HG02571 (cell line): ENCODE results near the gene IDH3A.

Experiments used
- ATAC-seq: cut with Tn5 transposase; IDR thresholded peaks from one replicate; pipeline ENCODE4 v1.9.1; 2021; ENCODE audit warnings: mild to moderate bottlenecking, moderate library complexity; ENCODE audit not compliant: unreplicated experiment

Gene IDH3A

GRCh38 chr15:78213956-78214355 is 64.8 kb downstream of the IDH3A start:
- ATAC-seq, result no peak

GRCh38 chr15:78216276-78217104 is 67.3 kb downstream of the IDH3A start:
- no peak for ATAC-seq

- ATAC-seq, result no peak
These were observed 71.6 kb downstream of the IDH3A start for GRCh38 chr15:78220713-78221112.
